ENCODE results near the gene UBASH3B. TPM values are rescaled to one million over a fixed set of nuclear protein-coding genes. Genes with fewer than 3 reads are reported as not detected.
A peak's percentile ranks its signal among the peaks of the same experiment; 100 is the strongest.

The UBASH3B gene
- total RNA-seq, 1 donor, result 21.4 TPM

- peak overlapping the region; percentile 49 for H3K4me2 ChIP-seq (ENCODE audit: insufficient read depth, low read length)
- no peaks in the 10 kb centered on the region for H4K20me1 ChIP-seq (ENCODE audit: insufficient read depth, low read length)
- no peaks in the 10 kb centered on the region for H3K4me1 ChIP-seq (ENCODE audit: insufficient read depth, low read length)
- TF ChIP-seq CTCF (IDR thresholded peaks at IDR 0.05; ENCODE audit: extremely low read depth, low read depth, low read length), result peak; percentile 94
- no peaks in the 10 kb centered on the region for H3K9me3 ChIP-seq (ENCODE audit: low read depth, low read length)
- H3K36me3 ChIP-seq (ENCODE audit: insufficient read depth, low read length), result no peaks in the 10 kb centered on the region
- no peak overlapping the region for H2AFZ ChIP-seq (ENCODE audit: low read length)
- H3K27me3 ChIP-seq (ENCODE audit: insufficient read depth, low read length), result no peaks in the 10 kb centered on the region
- H3K27ac ChIP-seq (ENCODE audit: low read depth, low read length), result no peak overlapping the region
- DNase-seq (ENCODE audit: insufficient read length, low spot score, missing footprints), result peak; percentile 50
- no peaks in the 10 kb centered on the region for H3K79me2 ChIP-seq (ENCODE audit: insufficient read depth, low read length)
- H3K4me3 ChIP-seq (ENCODE audit: insufficient read depth, low read length), result no peak overlapping the region
Observed at GRCh38 chr11:122863704-122864326, 208.3 kb downstream of the UBASH3B start.

Small RNA genes within 50 kb of the gene (small RNA-seq; reads per million reads assigned to genes)
- gene RF01210, result not detected

Other genes starting within 250 kb of the UBASH3B start
- gene CRTAM, start 182.8 kb downstream of the UBASH3B start, total RNA-seq, result 0.59 and 1.1 TPM in 2 replicates
- gene JHY, start 227.0 kb downstream of the UBASH3B start, total RNA-seq, result 11.8 and 12.7 TPM in 2 replicates

All from osteoblast (primary cell).